OCI-LY3 (cell line): ENCODE data around the gene KCMF1.

ENCODE experiments used
- CTCF ChIP-seq: fragments of 200-600, 300-600 bp; sonication (generic); IDR thresholded peaks from 2 replicates; pipeline ENCODE4 v1.5.1; 2014; ENCODE audit warnings: antibody characterized with exemption, low read length, low read depth
- EZH2phosphoT487 ChIP-seq: fragments of 200-600 bp; shearing (Covaris generic); IDR thresholded peaks from 2 replicates; pipeline ENCODE4 v1.6.1; 2018; ENCODE audit warnings: antibody characterized with exemption, mixed run types, low read depth

GRCh38 chr2:85087541-85087940 is 116.6 kb downstream of the KCMF1 start:
- TF ChIP-seq CTCF = no peak
- no peak for TF ChIP-seq EZH2phosphoT487
